ENCODE data around the gene RTTN.

RTTN gene

DNA sequence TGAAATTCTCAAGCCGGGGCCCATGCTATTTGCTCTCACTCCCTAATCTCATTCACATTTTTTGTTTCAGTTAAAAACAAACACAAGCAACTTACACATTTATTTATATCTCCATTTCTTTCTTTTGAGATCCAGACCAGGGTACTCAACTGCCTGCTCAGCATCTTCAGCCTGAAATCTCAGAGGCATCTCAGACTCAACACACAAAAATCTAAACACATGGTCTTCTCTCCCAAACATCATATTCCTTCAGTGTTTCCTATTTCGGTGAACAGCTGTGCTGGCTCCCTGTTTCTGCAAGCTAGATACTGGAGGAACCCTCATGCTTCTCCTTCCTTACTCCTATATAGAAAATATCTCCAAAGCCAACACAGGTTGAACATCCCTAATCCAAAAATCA lies 11.3 kb upstream of the RTTN start:
- Histone ChIP-seq H3K36me3 (replicated peaks) (no peaks in the 10 kb centered on the region), H3K27ac (no peak overlapping the region), H3K4me3 (ENCODE audit: low read depth, low read length) (no peak overlapping the region), H3K27me3 (replicated peaks) (no peaks in the 10 kb centered on the region)
- DNase-seq = no peak
- in situ Hi-C loops (cut with HindIII; ENCODE audit: low pct_ligation_motif_present, low sequenced_read_pairs) = loop anchor here (25.0 kb wide), 1 partner anchor 221 kb away; no protein-coding TSS in a partner anchor
- TF ChIP-seq, protein P1, sequence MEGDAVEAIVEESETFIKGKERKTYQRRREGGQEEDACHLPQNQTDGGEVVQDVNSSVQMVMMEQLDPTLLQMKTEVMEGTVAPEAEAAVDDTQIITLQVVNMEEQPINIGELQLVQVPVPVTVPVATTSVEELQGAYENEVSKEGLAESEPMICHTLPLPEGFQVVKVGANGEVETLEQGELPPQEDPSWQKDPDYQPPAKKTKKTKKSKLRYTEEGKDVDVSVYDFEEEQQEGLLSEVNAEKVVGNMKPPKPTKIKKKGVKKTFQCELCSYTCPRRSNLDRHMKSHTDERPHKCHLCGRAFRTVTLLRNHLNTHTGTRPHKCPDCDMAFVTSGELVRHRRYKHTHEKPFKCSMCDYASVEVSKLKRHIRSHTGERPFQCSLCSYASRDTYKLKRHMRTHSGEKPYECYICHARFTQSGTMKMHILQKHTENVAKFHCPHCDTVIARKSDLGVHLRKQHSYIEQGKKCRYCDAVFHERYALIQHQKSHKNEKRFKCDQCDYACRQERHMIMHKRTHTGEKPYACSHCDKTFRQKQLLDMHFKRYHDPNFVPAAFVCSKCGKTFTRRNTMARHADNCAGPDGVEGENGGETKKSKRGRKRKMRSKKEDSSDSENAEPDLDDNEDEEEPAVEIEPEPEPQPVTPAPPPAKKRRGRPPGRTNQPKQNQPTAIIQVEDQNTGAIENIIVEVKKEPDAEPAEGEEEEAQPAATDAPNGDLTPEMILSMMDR (IDR thresholded peaks at IDR 0.05; ENCODE audit: low read depth, low read length, missing control alignments) = no peak

DNA sequence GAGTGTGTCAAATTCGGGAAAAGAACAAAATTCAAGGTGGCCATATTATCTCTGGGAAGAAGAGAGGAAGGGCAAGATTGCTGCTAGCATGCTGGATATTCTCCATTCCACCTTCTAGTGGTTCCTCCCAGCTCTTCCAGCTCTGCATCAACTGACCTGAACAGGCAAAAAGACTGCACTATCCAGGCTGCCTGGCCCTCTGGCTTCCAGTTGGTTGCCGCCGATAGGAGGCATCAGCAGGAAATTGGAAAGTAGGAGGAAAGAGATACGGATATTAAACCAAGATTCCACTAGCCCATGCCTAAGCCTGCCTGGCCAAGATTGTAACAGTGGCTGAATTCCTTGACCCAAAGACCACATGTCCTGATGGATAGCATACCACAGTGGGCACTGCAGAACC lies 1.7 kb upstream of the RTTN start:
- H3K27ac ChIP-seq = no peak overlapping the region
- in situ Hi-C loops (cut with HindIII; ENCODE audit: low pct_ligation_motif_present, low sequenced_read_pairs) = loop anchor here (25.0 kb wide), 1 partner anchor 230 kb away; no protein-coding TSS in a partner anchor
- DNase-seq = no peak
- no peaks in the 10 kb centered on the region for H3K36me3 ChIP-seq (replicated peaks)
- TF ChIP-seq, protein P1 (IDR thresholded peaks at IDR 0.05; ENCODE audit: low read depth, low read length, missing control alignments) = no peak
- no peaks in the 10 kb centered on the region for H3K27me3 ChIP-seq (replicated peaks)
- no peak overlapping the region for H3K4me3 ChIP-seq (ENCODE audit: low read depth, low read length)

DNA sequence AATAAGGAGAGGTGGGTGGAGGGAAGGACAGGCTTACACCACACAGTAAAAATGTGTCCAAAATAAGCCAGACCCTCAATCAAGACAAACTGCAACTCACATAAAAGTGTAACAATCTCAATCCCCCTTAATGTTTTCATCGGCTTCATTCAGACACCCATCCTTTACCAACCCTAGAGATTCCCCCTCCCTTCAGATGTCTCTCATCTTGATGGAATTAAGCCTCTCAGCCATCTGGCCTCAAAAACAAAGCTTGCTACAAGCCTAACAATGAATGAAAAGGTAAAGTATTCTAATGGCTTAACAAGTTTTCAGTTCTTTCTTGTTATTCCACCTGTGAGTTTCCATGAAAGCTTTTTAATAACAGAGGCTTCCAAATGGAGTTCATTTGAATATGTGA lies 5.2 kb downstream of the RTTN start:
- no peak overlapping the region for H3K4me3 ChIP-seq (ENCODE audit: low read depth, low read length)
- H3K27me3 ChIP-seq (replicated peaks) = no peaks in the 10 kb centered on the region
- TF ChIP-seq, protein P1 (IDR thresholded peaks at IDR 0.05; ENCODE audit: low read depth, low read length, missing control alignments) = no peak
- no peak overlapping the region for H3K27ac ChIP-seq
- in situ Hi-C loops (cut with HindIII; ENCODE audit: low pct_ligation_motif_present, low sequenced_read_pairs) = loop anchor here (25.0 kb wide), 1 partner anchor 237 kb away; no protein-coding TSS in a partner anchor
- no peak for DNase-seq
- H3K36me3 ChIP-seq (replicated peaks) = no peaks in the 10 kb centered on the region

DNA sequence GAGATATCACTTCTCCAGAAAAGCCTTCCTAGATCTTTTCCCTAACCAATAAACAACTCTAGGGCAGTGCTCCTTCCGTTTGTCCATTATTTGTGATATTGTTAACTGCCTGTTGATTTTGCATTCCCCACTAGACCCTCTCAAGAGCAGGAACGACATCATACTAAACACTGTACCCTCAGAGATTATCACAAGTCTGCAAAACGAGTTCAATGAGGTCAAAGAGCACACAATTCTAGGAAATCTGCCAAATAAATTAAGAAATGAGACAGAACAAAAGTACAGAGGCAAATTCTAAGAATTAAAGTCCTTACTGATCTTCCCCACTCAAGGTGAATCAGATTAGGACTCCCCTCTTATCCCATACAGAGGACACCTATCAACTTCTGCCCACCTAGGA lies 7.6 kb downstream of the RTTN start:
- Histone ChIP-seq H3K36me3 (replicated peaks) (no peaks in the 10 kb centered on the region), H3K27me3 (replicated peaks) (no peaks in the 10 kb centered on the region), H3K4me3 (ENCODE audit: low read depth, low read length) (no peak overlapping the region), H3K27ac (no peak overlapping the region)
- TF ChIP-seq, protein P1 (IDR thresholded peaks at IDR 0.05; ENCODE audit: low read depth, low read length, missing control alignments) = no peak
- in situ Hi-C loops (cut with HindIII; ENCODE audit: low pct_ligation_motif_present, low sequenced_read_pairs) = no loop called here
- DNase-seq = no peak

DNA sequence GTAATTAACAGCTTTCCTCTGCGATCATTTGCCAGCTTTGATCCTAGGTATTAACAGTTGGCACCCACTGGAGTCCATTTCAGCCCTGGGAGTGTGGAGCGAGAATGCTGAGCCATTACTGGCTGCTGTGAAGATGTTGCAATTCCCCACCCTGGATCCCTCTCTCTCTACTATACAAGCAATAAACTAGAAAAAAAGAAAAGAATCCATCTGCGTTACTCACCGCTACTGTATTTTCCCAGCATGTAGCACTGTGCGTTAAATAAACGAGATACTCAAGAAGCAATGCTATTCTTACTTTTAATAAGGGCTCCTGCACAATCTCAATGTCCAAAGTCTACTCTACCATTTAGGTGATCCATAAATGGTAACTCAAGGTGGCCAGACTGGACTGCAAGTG lies 8.5 kb downstream of the RTTN start:
- TF ChIP-seq, protein P1 (IDR thresholded peaks at IDR 0.05; ENCODE audit: low read depth, low read length, missing control alignments) = no peak
- no peaks in the 10 kb centered on the region for H3K36me3 ChIP-seq (replicated peaks)
- in situ Hi-C loops (cut with HindIII; ENCODE audit: low pct_ligation_motif_present, low sequenced_read_pairs) = no loop called here

DNA sequence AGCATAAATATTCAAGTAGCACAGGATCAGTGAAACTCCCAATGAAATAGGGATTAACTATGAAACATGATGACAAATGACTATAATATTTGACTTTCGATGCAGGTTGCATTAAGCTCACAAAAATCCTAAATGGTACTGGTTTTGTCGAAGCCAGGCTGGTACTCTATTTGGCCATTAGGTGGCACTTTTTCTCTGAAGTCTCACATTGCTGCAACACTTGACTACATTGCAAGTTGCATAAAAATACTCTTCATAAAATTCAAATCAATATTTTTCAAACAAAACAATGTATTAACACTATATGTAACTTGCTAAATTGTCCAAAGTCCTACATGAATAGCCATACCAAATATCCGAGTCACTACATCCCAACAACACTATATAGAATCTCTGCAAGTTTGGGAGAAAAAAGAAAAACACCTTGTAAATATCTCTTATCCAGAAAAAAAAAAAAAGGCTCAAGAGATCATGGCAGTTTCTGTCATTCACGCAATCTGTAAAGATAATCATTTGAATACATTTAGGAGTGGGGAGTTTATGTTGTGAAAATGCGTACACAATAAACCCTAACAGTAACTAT lies 9.5 kb downstream of the RTTN start:
- H3K36me3 ChIP-seq (replicated peaks) = no peaks in the 10 kb centered on the region
- H3K27ac ChIP-seq = no peak overlapping the region
- no peaks in the 10 kb centered on the region for H3K27me3 ChIP-seq (replicated peaks)
- TF ChIP-seq, protein P1 (IDR thresholded peaks at IDR 0.05; ENCODE audit: low read depth, low read length, missing control alignments) = peak; percentile 84
- in situ Hi-C loops (cut with HindIII; ENCODE audit: low pct_ligation_motif_present, low sequenced_read_pairs) = no loop called here
- H3K4me3 ChIP-seq (ENCODE audit: low read depth, low read length) = no peak overlapping the region
- DNase-seq = peak; percentile 51

More for the DNA sequence above, 8.5 kb downstream of the RTTN start:
- Histone ChIP-seq H3K27ac (no peak overlapping the region), H3K27me3 (replicated peaks) (no peaks in the 10 kb centered on the region), H3K4me3 (ENCODE audit: low read depth, low read length) (no peak overlapping the region)
- no peak for DNase-seq
